KBM-7 (cell line): Measurements from ENCODE around the gene EPS8L3.

Experiments used
- DNase-seq: peaks from one replicate; pipeline ENCODE4 v3.0.0-alpha.2; 2015
- in situ Hi-C: fragments of 300-500 bp; cut with MboI; formaldehyde crosslinking; loops from 2 replicates; pipeline ENCODE4 v1.14.3; 2020; ENCODE audit warnings: low sequenced_read_pairs, low pct_unique_long_range_greater_than_20kb, mixed read lengths

Gene EPS8L3

GRCh38 chr1:109783436-109783835 lies 19.7 kb upstream of the EPS8L3 start:
- in situ Hi-C loops: no loop called here
- no peak for DNase-seq

GRCh38 chr1:109782927-109783326 lies 19.2 kb upstream of the EPS8L3 start:
- in situ Hi-C loops: no loop called here
- DNase-seq: no peak

- in situ Hi-C loops: no loop called here
- DNase-seq: no peak
Observed at GRCh38 chr1:109782514-109782913, 18.8 kb upstream of the EPS8L3 start.

- in situ Hi-C loops: no loop called here
- no peak for DNase-seq
Observed at GRCh38 chr1:109781806-109782205, 18.1 kb upstream of the EPS8L3 start.

- DNase-seq: no peak
- in situ Hi-C loops: no loop called here
Observed at GRCh38 chr1:109780982-109781381, 17.3 kb upstream of the EPS8L3 start.

GRCh38 chr1:109777980-109778625 lies 14.4 kb upstream of the EPS8L3 start:
- in situ Hi-C loops: loop anchor here (10.0 kb wide), 2 partner anchors 207 to 233 kb away; partner anchors contain the start of genes AHCYL1 and GNAI3
- no peak for DNase-seq

GRCh38 chr1:109777436-109777835 lies 13.7 kb upstream of the EPS8L3 start:
- in situ Hi-C loops: loop anchor here (10.0 kb wide), 2 partner anchors 207 to 233 kb away; partner anchors contain the start of genes AHCYL1 and GNAI3
- no peak for DNase-seq

GRCh38 chr1:109776911-109777310 lies 13.2 kb upstream of the EPS8L3 start:
- peak; percentile 81 for DNase-seq
- in situ Hi-C loops: loop anchor here (10.0 kb wide), 2 partner anchors 208 to 232 kb away; partner anchors contain the start of genes AHCYL1 and GNAI3

GRCh38 chr1:109776206-109776835 lies 12.6 kb upstream of the EPS8L3 start:
- in situ Hi-C loops: loop anchor here (10.0 kb wide), 2 partner anchors 208 to 232 kb away; partner anchors contain the start of genes AHCYL1 and GNAI3
- no peak for DNase-seq

- DNase-seq: no peak
- in situ Hi-C loops: loop anchor here (10.0 kb wide), 2 partner anchors 209 to 231 kb away; partner anchors contain the start of genes AHCYL1 and GNAI3
Observed at GRCh38 chr1:109775398-109775797, 11.7 kb upstream of the EPS8L3 start.

GRCh38 chr1:109773900-109774485 lies 10.3 kb upstream of the EPS8L3 start:
- no peak for DNase-seq
- in situ Hi-C loops: loop anchor here (10.0 to 25.0 kb wide), 3 partner anchors 112 to 229 kb away; partner anchors contain the start of genes AHCYL1, GNAI3, GSTM2 and GSTM4

GRCh38 chr1:109773203-109773899 lies 9.6 kb upstream of the EPS8L3 start:
- in situ Hi-C loops: loop anchor here (10.0 to 25.0 kb wide), 3 partner anchors 111 to 229 kb away; partner anchors contain the start of genes AHCYL1, GNAI3, GSTM2 and GSTM4

GRCh38 chr1:109772658-109773202 lies 9.0 kb upstream of the EPS8L3 start:
- in situ Hi-C loops: loop anchor here (10.0 to 25.0 kb wide), 3 partner anchors 110 to 228 kb away; partner anchors contain the start of genes AHCYL1, GNAI3, GSTM2 and GSTM4
- no peak for DNase-seq

More at GRCh38 chr1:109773203-109773899, 9.6 kb upstream of the EPS8L3 start:
- peak; percentile 83 for DNase-seq

- in situ Hi-C loops: loop anchor here (10.0 to 25.0 kb wide), 3 partner anchors 110 to 227 kb away; partner anchors contain the start of genes AHCYL1, GNAI3, GSTM2 and GSTM4
- DNase-seq: no peak
Observed at GRCh38 chr1:109771712-109772657, 8.3 kb upstream of the EPS8L3 start.

GRCh38 chr1:109770331-109771095 lies 6.8 kb upstream of the EPS8L3 start:
- DNase-seq: no peak
- in situ Hi-C loops: loop anchor here (10.0 to 25.0 kb wide), 3 partner anchors 108 to 226 kb away; partner anchors contain the start of genes AHCYL1, GNAI3, GSTM2 and GSTM4

- in situ Hi-C loops: loop anchor here (10.0 to 25.0 kb wide), 3 partner anchors 107 to 225 kb away; partner anchors contain the start of genes AHCYL1, GNAI3, GSTM2 and GSTM4
Observed at GRCh38 chr1:109769330-109770078, 5.8 kb upstream of the EPS8L3 start.

More at GRCh38 chr1:109769330-109770078, 5.8 kb upstream of the EPS8L3 start:
- DNase-seq: no peak
